ENCODE results near the gene FAP.

DNA sequence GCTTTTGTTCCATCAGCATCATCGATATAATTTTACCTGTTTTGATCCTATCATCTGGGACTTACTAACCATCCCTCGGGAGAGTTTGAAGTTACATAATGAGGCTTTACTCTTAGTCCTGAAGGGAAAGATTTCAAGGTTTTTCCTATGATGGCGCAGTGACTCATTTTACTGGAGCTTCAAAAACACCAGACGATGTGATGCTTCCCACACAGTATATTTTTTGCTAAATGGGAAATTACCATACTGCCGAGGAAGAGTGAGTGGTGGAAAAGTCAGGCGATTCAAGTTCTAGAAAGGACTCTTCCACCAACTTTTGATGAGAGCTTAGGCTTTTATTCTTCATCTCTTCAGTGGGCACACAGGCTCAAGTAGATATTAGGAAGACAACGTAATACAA, 46.6 kb downstream of the FAP start:
- TF ChIP-seq CTCF (IDR thresholded peaks at IDR 0.05; ENCODE audit: extremely low read depth in 1 of 2, insufficient read depth in 1 of 2, low read depth in 1 of 2, low read length in 2 of 2) (no peak), EZH2 (IDR thresholded peaks at IDR 0.05; ENCODE audit: borderline replicate concordance, low read depth, low read length, severe bottlenecking) (no peak), POLR2AphosphoS5 (IDR thresholded peaks at IDR 0.05; ENCODE audit: insufficient read depth, low read depth, low read length) (no peak), POLR2A (IDR thresholded peaks at IDR 0.05; ENCODE audit: low read depth, low read length) (no peak), FOS (IDR thresholded peaks at IDR 0.05; ENCODE audit: borderline replicate concordance, insufficient read depth, low read length) (no peak), JUN (IDR thresholded peaks at IDR 0.05; ENCODE audit: borderline replicate concordance, insufficient read depth, insufficient read length, low read depth) (no peak), GATA2 (IDR thresholded peaks at IDR 0.05; ENCODE audit: insufficient read depth, insufficient read length, low read depth, low read length) (no peak), MAX (IDR thresholded peaks at IDR 0.05; ENCODE audit: insufficient read depth, insufficient read length) (no peak)
